Measurements from ENCODE around the gene ADARB2.

Gene ADARB2

DNA sequence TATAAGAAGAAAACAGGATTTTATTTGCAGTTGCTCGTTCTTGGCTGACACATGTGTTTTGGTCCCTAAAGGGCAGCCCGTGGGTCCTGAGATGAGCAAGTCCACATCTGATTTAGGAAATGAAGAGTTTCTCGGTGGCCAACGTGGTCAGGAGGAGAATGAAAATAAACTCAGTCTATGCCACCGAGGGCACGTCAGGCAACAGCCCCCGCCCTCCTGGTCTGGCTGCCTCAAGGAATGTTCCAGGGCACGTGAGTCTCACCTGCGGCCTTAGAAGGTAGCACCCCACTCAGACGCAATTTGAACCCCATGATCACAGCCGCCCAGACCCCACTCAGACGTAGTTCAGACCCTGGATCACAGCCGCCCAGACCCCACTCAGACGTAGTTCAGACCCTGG is 197.2 kb downstream of the ADARB2 start (continued):
- TF ChIP-seq PRDM4 (tag by site-specific recombination; IDR thresholded peaks at IDR 0.05): no peak

GRCh38 chr10:1539216-1539615 is 198.1 kb downstream of the ADARB2 start:
- no peaks in the 10 kb centered on the region for H3K36me3 ChIP-seq (ENCODE audit: control insufficient read depth in 2 of 2, insufficient read depth in 1 of 2, low read length in 2 of 2)
- no peak overlapping the region for H3K4me3 ChIP-seq (ENCODE audit: low read depth, low read length)
- TF ChIP-seq ZNF148 (tag by site-specific recombination; IDR thresholded peaks at IDR 0.05; ENCODE audit: borderline replicate concordance) (no peak), PRDM4 (tag by site-specific recombination; IDR thresholded peaks at IDR 0.05) (no peak), ZNF555 (tag by site-specific recombination; conservative IDR thresholded peaks at IDR 0.05) (no peak), ZSCAN16 (tag by site-specific recombination; IDR thresholded peaks at IDR 0.05) (no peak), IKZF3 (tag by site-specific recombination; IDR thresholded peaks at IDR 0.05) (no peak)
- ChIA-PET POLR2A (no interaction called here), CTCF (no interaction called here)
- H3K27ac ChIP-seq (ENCODE audit: extremely low read depth, low read depth, low read length): no peak overlapping the region
- no peaks in the 10 kb centered on the region for H3K4me1 ChIP-seq (ENCODE audit: control insufficient read depth, insufficient read depth, low read length)
- H3K9me3 ChIP-seq (ENCODE audit: control insufficient read depth, insufficient read depth, low read depth, low read length): no peaks in the 10 kb centered on the region

- Histone ChIP-seq H3K4me1 (ENCODE audit: control insufficient read depth, insufficient read depth, low read length) (no peaks in the 10 kb centered on the region), H3K36me3 (ENCODE audit: control insufficient read depth in 2 of 2, insufficient read depth in 1 of 2, low read length in 2 of 2) (no peaks in the 10 kb centered on the region), H3K27ac (ENCODE audit: extremely low read depth, low read depth, low read length) (no peak overlapping the region), H3K9me3 (ENCODE audit: control insufficient read depth, insufficient read depth, low read depth, low read length) (no peaks in the 10 kb centered on the region), H3K4me3 (ENCODE audit: low read depth, low read length) (no peak overlapping the region)
- ChIA-PET CTCF (no interaction called here), POLR2A (no interaction called here)
- TF ChIP-seq ZFP41 (tag by site-specific recombination; IDR thresholded peaks at IDR 0.05; ENCODE audit: borderline replicate concordance): no peak
- TF ChIP-seq ZNF48 (tag by site-specific recombination; IDR thresholded peaks at IDR 0.05): no peak
- no peak for TF ChIP-seq YY2 (tag by site-specific recombination; IDR thresholded peaks at IDR 0.05)
- TF ChIP-seq KLF16 (tag by site-specific recombination; IDR thresholded peaks at IDR 0.05): no peak
- TF ChIP-seq ZNF621 (tag by site-specific recombination; IDR thresholded peaks at IDR 0.05): no peak
- no peak for TF ChIP-seq ZNF248 (tag by site-specific recombination; IDR thresholded peaks at IDR 0.05)
- no peak for TF ChIP-seq ZNF138 (tag by site-specific recombination; IDR thresholded peaks at IDR 0.05; ENCODE audit: borderline replicate concordance)
- no peak for TF ChIP-seq ZNF629 (tag by site-specific recombination; IDR thresholded peaks at IDR 0.05)
- TF ChIP-seq ZNF423 (tag by site-specific recombination; IDR thresholded peaks at IDR 0.05): no peak
- no peak for TF ChIP-seq ZNF148 (tag by site-specific recombination; IDR thresholded peaks at IDR 0.05; ENCODE audit: borderline replicate concordance)
Measured at GRCh38 chr10:1538531-1539061, 198.7 kb downstream of the ADARB2 start.
